GM23338 (cell line): ENCODE data around the gene TMEM114. TPM values are rescaled to one million over a fixed set of nuclear protein-coding genes. Genes with fewer than 3 reads are reported as not detected.

Source experiments
- ATAC-seq: fragments of 200-7000 bp; cut with Tn5 transposase; 3 replicates; pipeline ENCODE4 v1.9.1; 2020
- DNase-seq: peaks from one replicate; pipeline ENCODE4 v3.0.0-alpha.2; 2015; ENCODE audit warnings: low spot score
- H2AFZ ChIP-seq: fragments of 200-600 bp; sonication (generic); 2 replicates; pipeline ENCODE4 v1.8.0; 2016; ENCODE audit warnings: antibody characterized with exemption, mild to moderate bottlenecking, moderate library complexity
- H3F3A ChIP-seq: fragments of 200-600 bp; sonication (generic); replicated peaks from 2 replicates; pipeline ENCODE4 v1.8.0; 2017; ENCODE audit warnings: antibody characterized with exemption, mixed run types, low read depth
- H3K27ac ChIP-seq: fragments of 200-600 bp; sonication (generic); 2 replicates; pipeline ENCODE4 v1.6.1; 2016; ENCODE audit warnings: low read depth
- H3K27me3 ChIP-seq: fragments of 200-600 bp; sonication (generic); 2 replicates; pipeline ENCODE4 v1.8.0; 2016; ENCODE audit warnings: mild to moderate bottlenecking, mixed run types, moderate library complexity; ENCODE audit not compliant: insufficient read depth
- H3K36me3 ChIP-seq: fragments of 200-600 bp; sonication (generic); 2 replicates; pipeline ENCODE4 v1.8.0; 2016; ENCODE audit warnings: mild to moderate bottlenecking; ENCODE audit not compliant: insufficient read depth
- H3K4me1 ChIP-seq: fragments of 200-600 bp; sonication (generic); 2 replicates; pipeline ENCODE4 v1.8.0; 2016; ENCODE audit warnings: mild to moderate bottlenecking, moderate library complexity; ENCODE audit not compliant: insufficient read depth
- H3K4me2 ChIP-seq: fragments of 200-600 bp; sonication (generic); 2 replicates; pipeline ENCODE4 v1.7.1; 2017; ENCODE audit warnings: mixed run types
- H3K4me3 ChIP-seq: fragments of 200-600 bp; sonication (generic); 2 replicates; pipeline ENCODE4 v1.6.1; 2016; ENCODE audit warnings: mixed run types
- H3K79me2 ChIP-seq: fragments of 200-600 bp; sonication (generic); replicated peaks from 2 replicates; pipeline ENCODE4 v1.8.0; 2017; ENCODE audit warnings: mild to moderate bottlenecking; ENCODE audit not compliant: insufficient read depth
- H3K9me2 ChIP-seq: fragments of 200-600 bp; sonication (generic); 2 replicates; pipeline ENCODE4 v1.8.0; 2017; ENCODE audit not compliant: insufficient read depth
- H4K20me1 ChIP-seq: fragments of 200-600 bp; sonication (generic); replicated peaks from 2 replicates; pipeline ENCODE4 v1.8.0; 2017; ENCODE audit warnings: mild to moderate bottlenecking; ENCODE audit not compliant: insufficient read depth
- H3K27ac Mint-ChIP-seq: 2 replicates; pipeline ENCODE4 v1.8.0; 2020; ENCODE audit warnings: inconsistent platforms, mild to moderate bottlenecking, moderate library complexity, mixed read lengths
- H3K27me3 Mint-ChIP-seq: 3 replicates; pipeline ENCODE4 v1.8.0; 2022; ENCODE audit warnings: low read depth, mild to moderate bottlenecking, moderate library complexity, mixed read lengths, inconsistent platforms; ENCODE audit not compliant: insufficient read depth, poor library complexity
- H3K36me3 Mint-ChIP-seq: 3 replicates; pipeline ENCODE4 v1.8.0; 2021; ENCODE audit warnings: low read depth, mild to moderate bottlenecking, inconsistent platforms, moderate library complexity, mixed read lengths
- H3K4me1 Mint-ChIP-seq: 3 replicates; pipeline ENCODE4 v1.8.0; 2020; ENCODE audit warnings: mild to moderate bottlenecking, inconsistent platforms, mixed read lengths
- H3K4me3 Mint-ChIP-seq: 3 replicates; pipeline ENCODE4 v1.8.0; 2021; ENCODE audit warnings: moderate library complexity, mild to moderate bottlenecking, inconsistent platforms, mixed read lengths
- H3K9me3 Mint-ChIP-seq: 3 replicates; pipeline ENCODE4 v1.8.0; 2020; ENCODE audit warnings: moderate library complexity, mild to moderate bottlenecking, inconsistent platforms, mixed read lengths
- CREB1 ChIP-seq: fragments of 250-450 bp; sonication (Bioruptor Pico); IDR thresholded peaks from 2 replicates; pipeline ENCODE4 v1.5.0; 2020; ENCODE audit warnings: low read depth, mild to moderate bottlenecking, moderate library complexity
- EZH2 ChIP-seq: fragments of 200-600 bp; sonication (generic); IDR thresholded peaks from one replicate; pipeline ENCODE4 v1.8.0; 2017; ENCODE audit warnings: antibody characterized with exemption, mild to moderate bottlenecking, low read depth; ENCODE audit not compliant: unreplicated experiment
- EZH2phosphoT487 ChIP-seq: fragments of 200-600 bp; sonication (generic); IDR thresholded peaks from one replicate; pipeline ENCODE4 v1.8.1; 2018; ENCODE audit warnings: antibody characterized with exemption; ENCODE audit not compliant: unreplicated experiment
- JUNB ChIP-seq: IDR thresholded peaks from one replicate; pipeline ENCODE4 v1.6.1; 2016; ENCODE audit warnings: antibody characterized with exemption; ENCODE audit not compliant: unreplicated experiment
- NANOG ChIP-seq: IDR thresholded peaks from 2 replicates; pipeline ENCODE4 v1.6.1; 2016; ENCODE audit warnings: antibody characterized with exemption, borderline replicate concordance
- STAT1 ChIP-seq: IDR thresholded peaks from one replicate; pipeline ENCODE4 v1.6.1; 2016; ENCODE audit warnings: antibody characterized with exemption; ENCODE audit not compliant: unreplicated experiment
- polyA plus RNA-seq: library from polyadenylated mRNA; unstranded; fragments of >200 nt; fragmentation: Nextera tagmentation; extraction: Ambion mirVana; gene quantifications from 2 replicates; pipeline ENCODE4 v1.2.1, GENCODE V29; 2016
- total RNA-seq: library from RNA; depleted of rRNA; stranded (reverse); fragments of >200 nt; shearing (Covaris generic); gene quantifications from 2 replicates; pipeline ENCODE4 v1.2.3, GENCODE V29; 2014
- TF ChIP-seq, protein P1 (sequence below): fragments of 250-450 bp; sonication (Bioruptor Pico); IDR thresholded peaks from 2 replicates; pipeline ENCODE4 v1.5.0; 2020; ENCODE audit warnings: mild to moderate bottlenecking, moderate library complexity

Gene TMEM114
- total and polyA plus RNA-seq, 2 experiments from 2014 or later, result 0.47 to 0.52 TPM

DNA sequence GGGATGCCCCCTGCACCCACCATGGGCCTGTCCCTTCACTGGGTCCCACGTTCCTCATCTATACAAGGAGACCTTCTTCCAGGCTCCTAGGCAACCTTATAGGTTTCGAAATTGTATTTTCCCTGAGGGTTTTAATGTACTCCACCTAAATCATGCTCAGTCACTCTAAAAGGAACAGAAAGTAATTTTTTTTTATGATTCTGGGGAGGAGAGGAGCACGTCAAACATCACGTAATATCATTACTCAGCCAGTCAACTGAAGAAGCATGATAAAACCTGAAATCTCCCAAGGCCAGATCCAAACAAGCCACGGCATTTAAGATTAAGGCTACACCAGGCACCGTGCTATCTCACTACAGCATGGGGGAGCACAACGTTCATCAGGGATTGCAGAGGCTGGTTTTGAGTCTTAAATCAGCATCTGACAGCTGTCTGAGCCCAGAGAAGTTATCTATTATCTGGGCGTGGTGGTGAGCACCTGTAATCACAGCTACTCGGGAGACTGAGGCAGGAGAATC lies 3.9 kb upstream of the TMEM114 start:
- peaks cover 11% of the 10 kb centered on the region; the same call in 1 of the 2 replicates for H3K9me2 ChIP-seq
- H3K27ac Mint-ChIP-seq, result no peak overlapping the region
- no peak overlapping the region for H2AFZ ChIP-seq
- no peaks in the 10 kb centered on the region for H3K36me3 ChIP-seq
- peaks cover 8% of the 10 kb centered on the region for H3K27me3 Mint-ChIP-seq
- no peak overlapping the region for H3K4me3 ChIP-seq
- 0 out of 3 replicates have a peak, but pooled peaks cover 2% of the 10 kb centered on the region for H3K4me1 Mint-ChIP-seq
- no peak overlapping the region for H3K27ac ChIP-seq
- no peaks in the 10 kb centered on the region for H4K20me1 ChIP-seq
- peaks cover 39% of the 10 kb centered on the region for H3K27me3 ChIP-seq
- no peaks in the 10 kb centered on the region for H3K36me3 Mint-ChIP-seq
- H3K79me2 ChIP-seq, result no peaks in the 10 kb centered on the region
- H3K4me1 ChIP-seq, result no peaks in the 10 kb centered on the region
- no peaks in the 10 kb centered on the region for H3F3A ChIP-seq
- no peak overlapping the region for H3K4me2 ChIP-seq
- DNase-seq (no peak), ATAC-seq (no peak)
- peaks cover 10% of the 10 kb centered on the region for H3K9me3 Mint-ChIP-seq
- TF ChIP-seq NANOG (no peak), CREB1 (CRISPR knock-in tag) (no peak), EZH2 (no peak)
- no peak overlapping the region for H3K4me3 Mint-ChIP-seq

DNA sequence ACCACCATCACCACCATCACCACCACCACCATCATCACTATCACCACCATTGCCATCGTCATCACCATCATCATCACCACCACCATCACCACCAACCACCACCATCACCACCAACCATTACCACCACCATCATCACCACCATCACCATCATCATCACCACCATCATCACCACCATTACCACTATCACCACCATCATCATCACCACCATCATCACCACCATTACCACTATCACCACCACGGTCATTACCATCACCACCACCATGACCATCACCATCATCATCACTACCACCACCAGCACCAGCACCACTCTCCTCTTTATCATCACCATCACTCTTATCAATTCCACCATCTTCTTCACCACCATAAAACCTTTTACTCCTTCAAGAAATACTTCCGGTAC lies 1.1 kb upstream of the TMEM114 start:
- Histone ChIP-seq H3K9me2 (peaks cover 11% of the 10 kb centered on the region; the same call in 1 of the 2 replicates), H3F3A (no peaks in the 10 kb centered on the region), H3K79me2 (no peaks in the 10 kb centered on the region), H3K27me3 (peaks cover 62% of the 10 kb centered on the region), H3K4me3 (no peak overlapping the region), H3K4me2 (no peak overlapping the region), H3K36me3 (no peaks in the 10 kb centered on the region), H4K20me1 (no peaks in the 10 kb centered on the region), H3K27ac (no peak overlapping the region), H2AFZ (no peak overlapping the region), H3K4me1 (no peaks in the 10 kb centered on the region; the same call in 1 of the 2 replicates)
- Mint-ChIP-seq H3K4me1 (peaks cover 9% of the 10 kb centered on the region; the same call in 2 of the 3 replicates), H3K27ac (no peak overlapping the region), H3K9me3 (peaks cover 3% of the 10 kb centered on the region; the same call in 2 of the 3 replicates), H3K27me3 (peaks cover 25% of the 10 kb centered on the region), H3K4me3 (no peak overlapping the region), H3K36me3 (no peaks in the 10 kb centered on the region)
- TF ChIP-seq STAT1 (no peak), JUNB (no peak), EZH2phosphoT487 (no peak), EZH2 (no peak)
- TF ChIP-seq, protein P1, sequence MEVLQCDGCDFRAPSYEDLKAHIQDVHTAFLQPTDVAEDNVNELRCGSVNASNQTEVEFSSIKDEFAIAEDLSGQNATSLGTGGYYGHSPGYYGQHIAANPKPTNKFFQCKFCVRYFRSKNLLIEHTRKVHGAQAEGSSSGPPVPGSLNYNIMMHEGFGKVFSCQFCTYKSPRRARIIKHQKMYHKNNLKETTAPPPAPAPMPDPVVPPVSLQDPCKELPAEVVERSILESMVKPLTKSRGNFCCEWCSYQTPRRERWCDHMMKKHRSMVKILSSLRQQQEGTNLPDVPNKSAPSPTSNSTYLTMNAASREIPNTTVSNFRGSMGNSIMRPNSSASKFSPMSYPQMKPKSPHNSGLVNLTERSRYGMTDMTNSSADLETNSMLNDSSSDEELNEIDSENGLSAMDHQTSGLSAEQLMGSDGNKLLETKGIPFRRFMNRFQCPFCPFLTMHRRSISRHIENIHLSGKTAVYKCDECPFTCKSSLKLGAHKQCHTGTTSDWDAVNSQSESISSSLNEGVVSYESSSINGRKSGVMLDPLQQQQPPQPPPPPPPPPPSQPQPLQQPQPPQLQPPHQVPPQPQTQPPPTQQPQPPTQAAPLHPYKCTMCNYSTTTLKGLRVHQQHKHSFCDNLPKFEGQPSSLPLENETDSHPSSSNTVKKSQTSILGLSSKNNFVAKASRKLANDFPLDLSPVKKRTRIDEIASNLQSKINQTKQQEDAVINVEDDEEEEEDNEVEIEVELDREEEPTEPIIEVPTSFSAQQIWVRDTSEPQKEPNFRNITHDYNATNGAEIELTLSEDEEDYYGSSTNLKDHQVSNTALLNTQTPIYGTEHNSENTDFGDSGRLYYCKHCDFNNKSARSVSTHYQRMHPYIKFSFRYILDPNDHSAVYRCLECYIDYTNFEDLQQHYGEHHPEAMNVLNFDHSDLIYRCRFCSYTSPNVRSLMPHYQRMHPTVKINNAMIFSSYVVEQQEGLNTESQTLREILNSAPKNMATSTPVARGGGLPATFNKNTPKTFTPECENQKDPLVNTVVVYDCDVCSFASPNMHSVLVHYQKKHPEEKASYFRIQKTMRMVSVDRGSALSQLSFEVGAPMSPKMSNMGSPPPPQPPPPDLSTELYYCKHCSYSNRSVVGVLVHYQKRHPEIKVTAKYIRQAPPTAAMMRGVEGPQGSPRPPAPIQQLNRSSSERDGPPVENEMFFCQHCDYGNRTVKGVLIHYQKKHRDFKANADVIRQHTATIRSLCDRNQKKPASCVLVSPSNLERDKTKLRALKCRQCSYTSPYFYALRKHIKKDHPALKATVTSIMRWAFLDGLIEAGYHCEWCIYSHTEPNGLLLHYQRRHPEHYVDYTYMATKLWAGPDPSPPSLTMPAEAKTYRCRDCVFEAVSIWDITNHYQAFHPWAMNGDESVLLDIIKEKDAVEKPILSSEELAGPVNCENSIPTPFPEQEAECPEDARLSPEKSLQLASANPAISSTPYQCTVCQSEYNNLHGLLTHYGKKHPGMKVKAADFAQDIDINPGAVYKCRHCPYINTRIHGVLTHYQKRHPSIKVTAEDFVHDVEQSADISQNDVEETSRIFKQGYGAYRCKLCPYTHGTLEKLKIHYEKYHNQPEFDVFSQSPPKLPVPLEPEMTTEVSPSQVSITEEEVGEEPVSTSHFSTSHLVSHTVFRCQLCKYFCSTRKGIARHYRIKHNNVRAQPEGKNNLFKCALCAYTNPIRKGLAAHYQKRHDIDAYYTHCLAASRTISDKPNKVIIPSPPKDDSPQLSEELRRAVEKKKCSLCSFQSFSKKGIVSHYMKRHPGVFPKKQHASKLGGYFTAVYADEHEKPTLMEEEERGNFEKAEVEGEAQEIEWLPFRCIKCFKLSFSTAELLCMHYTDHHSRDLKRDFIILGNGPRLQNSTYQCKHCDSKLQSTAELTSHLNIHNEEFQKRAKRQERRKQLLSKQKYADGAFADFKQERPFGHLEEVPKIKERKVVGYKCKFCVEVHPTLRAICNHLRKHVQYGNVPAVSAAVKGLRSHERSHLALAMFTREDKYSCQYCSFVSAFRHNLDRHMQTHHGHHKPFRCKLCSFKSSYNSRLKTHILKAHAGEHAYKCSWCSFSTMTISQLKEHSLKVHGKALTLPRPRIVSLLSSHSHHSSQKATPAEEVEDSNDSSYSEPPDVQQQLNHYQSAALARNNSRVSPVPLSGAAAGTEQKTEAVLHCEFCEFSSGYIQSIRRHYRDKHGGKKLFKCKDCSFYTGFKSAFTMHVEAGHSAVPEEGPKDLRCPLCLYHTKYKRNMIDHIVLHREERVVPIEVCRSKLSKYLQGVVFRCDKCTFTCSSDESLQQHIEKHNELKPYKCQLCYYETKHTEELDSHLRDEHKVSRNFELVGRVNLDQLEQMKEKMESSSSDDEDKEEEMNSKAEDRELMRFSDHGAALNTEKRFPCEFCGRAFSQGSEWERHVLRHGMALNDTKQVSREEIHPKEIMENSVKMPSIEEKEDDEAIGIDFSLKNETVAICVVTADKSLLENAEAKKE (CRISPR knock-in tag), result no peak
- DNase-seq (no peak), ATAC-seq (no peak)
